GM23248 (cell line): ENCODE measurements around the gene HNRNPH3. TPM values are rescaled to one million over a fixed set of nuclear protein-coding genes. Genes with fewer than 3 reads are reported as not detected.
A peak's percentile ranks its signal among the peaks of the same experiment; 100 is the strongest.

Experiments
- DNase-seq: peaks from one replicate; pipeline ENCODE4 v3.0.0-alpha.2; 2015
- H2AFZ ChIP-seq: fragments of 200-600 bp; sonication (generic); 2 replicates; pipeline ENCODE4 v1.6.1; 2016; ENCODE audit warnings: antibody characterized with exemption
- H3F3A ChIP-seq: fragments of 200-600 bp; sonication (generic); 2 replicates; pipeline ENCODE4 v1.6.1; 2016; ENCODE audit warnings: mild to moderate bottlenecking, antibody characterized with exemption, mixed run types; ENCODE audit not compliant: insufficient read depth
- H3K27ac ChIP-seq: fragments of 200-600 bp; sonication (generic); 2 replicates; pipeline ENCODE4 v1.5.1; 2016; ENCODE audit warnings: mild to moderate bottlenecking
- H3K27me3 ChIP-seq: fragments of 200-600 bp; sonication (generic); replicated peaks from 2 replicates; pipeline ENCODE4 v1.6.1; 2016; ENCODE audit warnings: mild to moderate bottlenecking; ENCODE audit not compliant: insufficient read depth
- H3K36me3 ChIP-seq: fragments of 200-600 bp; sonication (generic); 2 replicates; pipeline ENCODE4 v1.6.1; 2016; ENCODE audit warnings: low read depth, mild to moderate bottlenecking
- H3K4me1 ChIP-seq: fragments of 200-600 bp; sonication (generic); 2 replicates; pipeline ENCODE4 v1.6.1; 2016; ENCODE audit warnings: mild to moderate bottlenecking; ENCODE audit not compliant: insufficient read depth
- H3K4me2 ChIP-seq: fragments of 200-600 bp; sonication (generic); one replicate; pipeline ENCODE4 v1.6.1; 2016; ENCODE audit warnings: mild to moderate bottlenecking; ENCODE audit not compliant: unreplicated experiment
- H3K4me3 ChIP-seq: fragments of 200-600 bp; sonication (generic); 2 replicates; pipeline ENCODE4 v1.5.1; 2016; ENCODE audit warnings: mild to moderate bottlenecking
- H3K79me2 ChIP-seq: fragments of 200-600 bp; sonication (generic); 2 replicates; pipeline ENCODE4 v1.6.1; 2016; ENCODE audit warnings: mild to moderate bottlenecking; ENCODE audit not compliant: insufficient read depth
- H3K9ac ChIP-seq: fragments of 200-600 bp; sonication (generic); 2 replicates; pipeline ENCODE4 v1.6.1; 2016; ENCODE audit warnings: mild to moderate bottlenecking
- H3K9me2 ChIP-seq: fragments of 200-600 bp; sonication (generic); 2 replicates; pipeline ENCODE4 v1.6.1; 2016; ENCODE audit warnings: mixed run types, mild to moderate bottlenecking, moderate library complexity; ENCODE audit not compliant: insufficient read depth
- H3K9me3 ChIP-seq: fragments of 200-600 bp; sonication (generic); one replicate; pipeline ENCODE4 v1.6.1; 2017; ENCODE audit warnings: low read depth
- H4K20me1 ChIP-seq: fragments of 200-600 bp; sonication (generic); 2 replicates; pipeline ENCODE4 v1.6.0; 2016; ENCODE audit not compliant: insufficient read depth
- EZH2 ChIP-seq: fragments of 200-600 bp; sonication (generic); IDR thresholded peaks from 2 replicates; pipeline ENCODE4 v1.6.1; 2018; ENCODE audit warnings: antibody characterized with exemption, mild to moderate bottlenecking; ENCODE audit not compliant: insufficient read depth, poor library complexity, severe bottlenecking
- EZH2phosphoT487 ChIP-seq: fragments of 200-600 bp; sonication (generic); IDR thresholded peaks from 2 replicates; pipeline ENCODE4 v1.6.1; 2018; ENCODE audit warnings: antibody characterized with exemption, moderate library complexity, mild to moderate bottlenecking, low read depth; ENCODE audit not compliant: insufficient read depth
- WGBS, 2 experiments: methylation state at CpG; one replicate each; pipeline ENCODE4 v1.1.6; 2015 to 2017; ENCODE audit warnings: low lambda C conversion rate in 2 of 2, low coverage in 1 of 2; ENCODE audit errors: missing lambda C conversion rate in 2 of 2; 5-methylcytosine and 5-hydroxymethylcytosine counted together
- in situ Hi-C: fragments of 300-500 bp; cut with MboI; formaldehyde crosslinking; loops from 2 replicates; pipeline ENCODE4 v1.15.0; 2020
- polyA plus RNA-seq: library from polyadenylated mRNA; unstranded; fragments of >200 nt; fragmentation: Nextera tagmentation; extraction: Ambion mirVana; gene quantifications from 2 replicates; pipeline ENCODE4 v1.2.1, GENCODE V29; 2016
- total RNA-seq: library from RNA; depleted of rRNA; stranded (reverse); fragments of >200 nt; shearing (Covaris generic); gene quantifications from 2 replicates; pipeline ENCODE4 v1.2.3, GENCODE V29; 2014

The HNRNPH3 gene
- total and polyA plus RNA-seq, 2 experiments from 2014 or later: 17.6 to 122 TPM

GRCh38 chr10:68364101-68364886 is 32.4 kb downstream of the HNRNPH3 start:
- H3K9me3 ChIP-seq: no peaks in the 10 kb centered on the region
- in situ Hi-C loops: no loop called here
- H3K4me1 ChIP-seq: no peaks in the 10 kb centered on the region
- peaks cover 33% of the 10 kb centered on the region for H3K36me3 ChIP-seq
- H2AFZ ChIP-seq: no peak overlapping the region
- no peaks in the 10 kb centered on the region for H3K27me3 ChIP-seq
- DNase-seq: peak; percentile 15
- no peak overlapping the region for H3K9ac ChIP-seq
- H3K27ac ChIP-seq: no peak overlapping the region
- peaks cover 4% of the 10 kb centered on the region; the same call in 1 of the 2 replicates for H3F3A ChIP-seq
- 26 to 34% methylated on average over 3 of the region's 3 CpGs for WGBS, 2 experiments
- no peak overlapping the region for H3K4me3 ChIP-seq
- no peak for TF ChIP-seq EZH2
- no peak for TF ChIP-seq EZH2phosphoT487
- H4K20me1 ChIP-seq: no peaks in the 10 kb centered on the region
- no peaks in the 10 kb centered on the region for H3K79me2 ChIP-seq
- no peaks in the 10 kb centered on the region for H3K9me2 ChIP-seq
- H3K4me2 ChIP-seq: no peak overlapping the region

DNA sequence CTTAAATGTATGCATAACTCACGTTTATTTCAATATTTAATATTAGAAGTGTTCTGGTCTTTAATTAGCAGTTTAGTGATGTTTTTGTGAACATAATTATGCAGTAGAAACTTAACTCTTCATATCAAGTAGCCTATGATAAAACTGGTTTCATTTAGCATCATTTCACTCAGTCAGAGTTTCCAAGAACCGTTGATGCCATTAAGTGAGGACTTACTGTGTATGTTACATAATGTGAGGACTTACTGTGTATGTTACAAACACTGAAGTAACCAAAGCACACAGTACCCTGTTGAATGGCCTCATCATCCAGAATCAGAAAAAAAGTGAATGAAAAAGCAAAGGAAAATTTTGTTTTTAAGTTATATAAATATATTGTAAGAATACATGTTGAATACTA is 33.7 kb downstream of the HNRNPH3 start:
- H4K20me1 ChIP-seq: no peaks in the 10 kb centered on the region
- H3K9me3 ChIP-seq: no peaks in the 10 kb centered on the region
- no peak overlapping the region for H2AFZ ChIP-seq
- no peak overlapping the region for H3K27ac ChIP-seq
- no peaks in the 10 kb centered on the region for H3K4me1 ChIP-seq
- H3K4me2 ChIP-seq: no peak overlapping the region
- H3K79me2 ChIP-seq: no peaks in the 10 kb centered on the region
- in situ Hi-C loops: no loop called here
- no peaks in the 10 kb centered on the region for H3K27me3 ChIP-seq
- H3K36me3 ChIP-seq: peaks cover 33% of the 10 kb centered on the region
- H3K9ac ChIP-seq: no peak overlapping the region
- no peak for TF ChIP-seq EZH2
- TF ChIP-seq EZH2phosphoT487: no peak
- 54 to 63% methylated on average over 2 of the region's 2 CpGs for WGBS, 2 experiments
- no peak overlapping the region for H3K4me3 ChIP-seq
- no peak for DNase-seq
- H3F3A ChIP-seq: peaks cover 4% of the 10 kb centered on the region; the same call in 1 of the 2 replicates
- H3K9me2 ChIP-seq: no peaks in the 10 kb centered on the region

DNA sequence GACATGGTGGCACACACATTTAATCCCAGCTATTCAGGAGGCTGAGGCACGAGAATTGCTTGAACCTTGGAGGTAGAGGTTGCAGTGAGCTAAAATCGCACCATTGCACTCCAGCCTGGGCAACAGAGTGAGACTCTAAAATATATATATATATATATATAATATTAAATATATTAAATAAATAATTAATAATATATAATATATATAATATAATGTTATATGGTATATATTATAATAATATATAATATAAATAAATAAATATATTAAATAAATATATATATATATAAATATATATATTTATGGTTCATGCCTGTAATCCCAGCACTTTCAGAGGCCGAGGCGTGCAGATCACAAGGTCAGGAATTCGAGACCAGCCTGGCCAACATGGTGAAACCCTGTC is 34.7 kb downstream of the HNRNPH3 start:
- no peak overlapping the region for H3K4me2 ChIP-seq
- no peaks in the 10 kb centered on the region for H3K9me3 ChIP-seq
- H3K27ac ChIP-seq: no peak overlapping the region
- no peak overlapping the region for H3K4me3 ChIP-seq
- no peaks in the 10 kb centered on the region for H3K4me1 ChIP-seq
- peaks cover 32% of the 10 kb centered on the region for H3K36me3 ChIP-seq
- 97 to 99% methylated on average over 5 of the region's 5 CpGs for WGBS, 2 experiments
- H3K27me3 ChIP-seq: no peaks in the 10 kb centered on the region
- in situ Hi-C loops: no loop called here
- no peak for TF ChIP-seq EZH2phosphoT487
- no peak for TF ChIP-seq EZH2
- no peaks in the 10 kb centered on the region for H3K79me2 ChIP-seq
- no peak for DNase-seq
- H4K20me1 ChIP-seq: no peaks in the 10 kb centered on the region
- H2AFZ ChIP-seq: no peak overlapping the region
- no peaks in the 10 kb centered on the region for H3K9me2 ChIP-seq
- H3F3A ChIP-seq: peaks cover 4% of the 10 kb centered on the region; the same call in 1 of the 2 replicates
- no peak overlapping the region for H3K9ac ChIP-seq

DNA sequence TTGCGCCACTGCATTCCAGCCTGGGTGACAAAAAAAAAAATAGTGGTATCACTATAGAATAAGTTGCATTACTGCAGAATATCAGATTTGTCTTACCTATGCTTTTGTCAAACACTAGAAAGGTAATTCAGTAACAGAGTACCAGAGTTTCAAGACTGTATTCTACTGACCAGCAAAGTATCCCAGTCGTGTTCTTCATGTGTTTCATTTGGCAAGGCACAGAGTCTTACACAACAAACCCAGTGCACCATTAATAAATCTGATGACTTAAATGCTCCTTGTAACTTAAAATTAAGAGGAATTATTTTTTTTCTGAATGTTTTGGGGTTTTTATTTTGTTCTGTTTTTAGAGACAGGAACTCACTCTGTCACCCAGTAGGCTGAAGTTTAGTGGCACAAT is 35.3 kb downstream of the HNRNPH3 start:
- Histone ChIP-seq H3K9me3 (no peaks in the 10 kb centered on the region), H4K20me1 (no peaks in the 10 kb centered on the region), H3K4me3 (no peak overlapping the region), H3K4me2 (no peak overlapping the region), H3K27me3 (no peaks in the 10 kb centered on the region), H3K36me3 (peaks cover 32% of the 10 kb centered on the region), H3K27ac (no peak overlapping the region), H3K79me2 (no peaks in the 10 kb centered on the region), H2AFZ (no peak overlapping the region), H3K9ac (no peak overlapping the region), H3K9me2 (no peaks in the 10 kb centered on the region), H3F3A (peaks cover 4% of the 10 kb centered on the region; the same call in 1 of the 2 replicates), H3K4me1 (no peaks in the 10 kb centered on the region)
- 76 to 82% methylated on average over 2 of the region's 2 CpGs for WGBS, 2 experiments
- TF ChIP-seq EZH2phosphoT487 (no peak), EZH2 (no peak)
- no peak for DNase-seq
- in situ Hi-C loops: no loop called here
